Measurements from ENCODE around the gene ZNF496.
"Not testable (repeated sequence)": the region's sequence is repeated elsewhere in the genome, so short reads cannot be mapped to it uniquely, and the experiment has no call there.

DNA sequence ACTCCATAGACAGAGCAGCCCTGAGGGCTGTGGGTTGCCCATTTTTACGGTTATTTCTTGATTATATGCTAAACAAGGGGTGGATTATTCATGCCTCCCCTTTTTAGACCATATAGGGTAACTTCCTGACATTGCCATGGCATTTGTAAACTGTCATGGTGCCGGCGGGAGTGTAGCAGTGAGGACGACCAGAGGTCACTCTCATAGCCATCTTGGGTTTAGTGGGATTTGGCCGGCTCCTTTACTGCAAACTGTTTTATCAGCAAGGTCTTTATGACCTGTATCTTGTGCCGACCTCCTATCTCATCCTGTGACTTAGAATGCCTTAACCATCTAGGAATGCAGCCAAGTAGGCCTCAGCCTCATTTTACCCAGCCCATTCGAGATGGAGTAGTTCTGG is 46.0 kb upstream of the ZNF496 start:
- not testable (repeated sequence) for TF ChIP-seq CTCF (IDR thresholded peaks at IDR 0.05); ZFX (IDR thresholded peaks at IDR 0.05; ENCODE audit: borderline replicate concordance)
